H1 (cell line): Measurements from ENCODE around the gene GPC6.
"Not testable (repeated sequence)": the region's sequence is repeated elsewhere in the genome, so short reads cannot be mapped to it uniquely, and the experiment has no call there.

Source experiments
- CTCF ChIP-seq, 3 experiments: IDR thresholded peaks; 1 replicate in 2 of 3; 2 replicates in 1 of 3; pipeline versions ENCODE4 v1.5.1 to v1.6.1; 2011; ENCODE audit warnings: low read length in 3 of 3, mild to moderate bottlenecking in 3 of 3, inconsistent platforms in 2 of 3, low read depth in 1 of 3, moderate library complexity in 1 of 3; ENCODE audit not compliant: insufficient read depth in 1 of 3; ENCODE audit errors: control extremely low read depth in 1 of 3
- FOSL1 ChIP-seq: IDR thresholded peaks from 2 replicates; pipeline ENCODE4 v1.6.1; 2011; ENCODE audit warnings: mild to moderate bottlenecking, low read depth, low read length, moderate library complexity; ENCODE audit not compliant: insufficient read depth
- GABPA ChIP-seq: IDR thresholded peaks from 2 replicates; pipeline ENCODE4 v1.6.1; 2011; ENCODE audit warnings: mild to moderate bottlenecking, low read length, moderate library complexity, borderline replicate concordance; ENCODE audit not compliant: insufficient read depth
- MAX ChIP-seq: IDR thresholded peaks from 2 replicates; pipeline ENCODE4 v1.6.1; 2012; ENCODE audit warnings: inconsistent platforms
- USF2 ChIP-seq: IDR thresholded peaks from 2 replicates; pipeline ENCODE4 v1.6.1; 2011; ENCODE audit warnings: low read length, improper control_type of control experiment
- YY1 ChIP-seq: IDR thresholded peaks from 2 replicates; pipeline ENCODE4 v1.6.1; 2011; ENCODE audit warnings: low read depth, mild to moderate bottlenecking, low read length

- not testable (repeated sequence) for TF ChIP-seq CTCF (IDR thresholded peaks at IDR 0.05; ENCODE audit: control extremely low read depth in 1 of 3, insufficient read depth in 1 of 3, low read depth in 1 of 3, low read length in 3 of 3); GABPA; YY1; MAX; FOSL1; USF2
Observed at GRCh38 chr13:94209913-94210312, 983.3 kb downstream of the GPC6 start.
